ENCODE data around the gene MAP7D3.

The MAP7D3 gene

GRCh38 chrX:136266828-136267227, 15.6 kb upstream of the MAP7D3 start (continued):
- TF ChIP-seq ZNF792 (tag by site-specific recombination; IDR thresholded peaks at IDR 0.05) (no peak), EGR2 (tag by site-specific recombination; IDR thresholded peaks at IDR 0.05; ENCODE audit: low read depth) (no peak), ZNF274 (IDR thresholded peaks at IDR 0.05; ENCODE audit: low read length) (no peak), ZNF274 (tag by site-specific recombination; IDR thresholded peaks at IDR 0.05; ENCODE audit: borderline replicate concordance) (no peak), SP3 (tag by site-specific recombination; IDR thresholded peaks at IDR 0.05) (no peak), ZNF19 (tag by site-specific recombination; IDR thresholded peaks at IDR 0.05; ENCODE audit: low read depth) (no peak), ZSCAN18 (tag by site-specific recombination; IDR thresholded peaks at IDR 0.05) (no peak), MEIS1 (CRISPR knock-in tag; IDR thresholded peaks at IDR 0.05; ENCODE audit: borderline replicate concordance) (no peak), PRDM1 (tag by site-specific recombination; IDR thresholded peaks at IDR 0.05) (no peak), ZNF544 (tag by site-specific recombination; IDR thresholded peaks at IDR 0.05) (no peak), REPIN1 (tag by site-specific recombination; IDR thresholded peaks at IDR 0.05; ENCODE audit: low read depth) (no peak), ZNF157 (tag by site-specific recombination; IDR thresholded peaks at IDR 0.05) (no peak), ZNF677 (tag by site-specific recombination; IDR thresholded peaks at IDR 0.05) (no peak), ZNF600 (tag by site-specific recombination; IDR thresholded peaks at IDR 0.05) (no peak; the same call in 1 of the 2 replicates), GLIS2 (tag by site-specific recombination; IDR thresholded peaks at IDR 0.05) (no peak), ZNF239 (tag by site-specific recombination; IDR thresholded peaks at IDR 0.05) (no peak), ZNF133 (tag by site-specific recombination; IDR thresholded peaks at IDR 0.05) (no peak), ZBTB49 (tag by site-specific recombination; IDR thresholded peaks at IDR 0.05; ENCODE audit: low read depth) (no peak), ZBTB7A (tag by site-specific recombination; IDR thresholded peaks at IDR 0.05; ENCODE audit: low read depth) (no peak), ZNF645 (tag by site-specific recombination; IDR thresholded peaks at IDR 0.05) (no peak), ZNF561 (tag by site-specific recombination; IDR thresholded peaks at IDR 0.05; ENCODE audit: borderline replicate concordance) (no peak), PRDM4 (tag by site-specific recombination; IDR thresholded peaks at IDR 0.05) (peak; percentile 43; the same call in 1 of the 2 replicates), KLF8 (tag by site-specific recombination; IDR thresholded peaks at IDR 0.05) (peak; percentile 37; the same call in 1 of the 2 replicates), ELK4 (IDR thresholded peaks at IDR 0.05; ENCODE audit: borderline replicate concordance, low read depth, low read length) (no peak), FEZF1 (tag by site-specific recombination; IDR thresholded peaks at IDR 0.05) (peak; percentile 86), ZNF777 (tag by site-specific recombination; IDR thresholded peaks at IDR 0.05; ENCODE audit: borderline replicate concordance) (no peak), RBAK (tag by site-specific recombination; IDR thresholded peaks at IDR 0.05) (no peak), ZNF10 (tag by site-specific recombination; IDR thresholded peaks at IDR 0.05) (no peak), ZNF23 (tag by site-specific recombination; IDR thresholded peaks at IDR 0.05; ENCODE audit: borderline replicate concordance) (no peak), ZNF449 (tag by site-specific recombination; IDR thresholded peaks at IDR 0.05) (no peak), ZNF624 (tag by site-specific recombination; IDR thresholded peaks at IDR 0.05) (no peak), KLF16 (tag by site-specific recombination; IDR thresholded peaks at IDR 0.05) (no peak), ZNF837 (tag by site-specific recombination; IDR thresholded peaks at IDR 0.05) (no peak)

All from HEK293 (cell line).